ENCODE data around the gene ANKRD42.
A peak's percentile ranks its signal among the peaks of the same experiment; 100 is the strongest.

Gene ANKRD42

DNA sequence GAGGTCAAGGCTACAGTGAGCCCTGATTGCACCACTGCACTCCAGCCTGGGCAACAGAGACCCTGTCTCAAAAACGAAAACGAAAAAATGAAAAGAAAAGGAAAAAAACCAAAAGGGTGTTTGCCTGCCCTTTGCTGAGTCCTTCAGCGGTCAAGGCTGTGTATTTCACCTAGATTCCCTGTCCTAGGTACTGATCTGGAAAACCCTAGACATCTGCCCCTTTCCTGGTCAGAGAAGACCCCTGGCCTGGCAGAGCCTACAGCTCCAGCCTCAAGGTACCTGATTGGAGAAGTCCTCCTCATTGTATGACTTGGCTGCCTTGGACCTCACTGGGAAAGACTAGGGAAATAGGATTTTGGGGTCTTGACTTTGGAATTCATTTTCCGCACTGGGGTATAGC is 100.7 kb downstream of the ANKRD42 start:
- Histone ChIP-seq H3K4me3 (replicated peaks; ENCODE audit: insufficient read depth, low read length) (no peak overlapping the region), H3K27ac (replicated peaks) (no peak overlapping the region), H3K27me3 (ENCODE audit: insufficient read depth, poor library complexity, severe bottlenecking) (no peaks in the 10 kb centered on the region)
- no peak for DNase-seq (ENCODE audit: low read depth in 1 of 2, low spot score in 1 of 2)
- no peak for TF ChIP-seq POLR2AphosphoS5 (IDR thresholded peaks at IDR 0.05; ENCODE audit: low read depth)
- TF ChIP-seq, protein P1, sequence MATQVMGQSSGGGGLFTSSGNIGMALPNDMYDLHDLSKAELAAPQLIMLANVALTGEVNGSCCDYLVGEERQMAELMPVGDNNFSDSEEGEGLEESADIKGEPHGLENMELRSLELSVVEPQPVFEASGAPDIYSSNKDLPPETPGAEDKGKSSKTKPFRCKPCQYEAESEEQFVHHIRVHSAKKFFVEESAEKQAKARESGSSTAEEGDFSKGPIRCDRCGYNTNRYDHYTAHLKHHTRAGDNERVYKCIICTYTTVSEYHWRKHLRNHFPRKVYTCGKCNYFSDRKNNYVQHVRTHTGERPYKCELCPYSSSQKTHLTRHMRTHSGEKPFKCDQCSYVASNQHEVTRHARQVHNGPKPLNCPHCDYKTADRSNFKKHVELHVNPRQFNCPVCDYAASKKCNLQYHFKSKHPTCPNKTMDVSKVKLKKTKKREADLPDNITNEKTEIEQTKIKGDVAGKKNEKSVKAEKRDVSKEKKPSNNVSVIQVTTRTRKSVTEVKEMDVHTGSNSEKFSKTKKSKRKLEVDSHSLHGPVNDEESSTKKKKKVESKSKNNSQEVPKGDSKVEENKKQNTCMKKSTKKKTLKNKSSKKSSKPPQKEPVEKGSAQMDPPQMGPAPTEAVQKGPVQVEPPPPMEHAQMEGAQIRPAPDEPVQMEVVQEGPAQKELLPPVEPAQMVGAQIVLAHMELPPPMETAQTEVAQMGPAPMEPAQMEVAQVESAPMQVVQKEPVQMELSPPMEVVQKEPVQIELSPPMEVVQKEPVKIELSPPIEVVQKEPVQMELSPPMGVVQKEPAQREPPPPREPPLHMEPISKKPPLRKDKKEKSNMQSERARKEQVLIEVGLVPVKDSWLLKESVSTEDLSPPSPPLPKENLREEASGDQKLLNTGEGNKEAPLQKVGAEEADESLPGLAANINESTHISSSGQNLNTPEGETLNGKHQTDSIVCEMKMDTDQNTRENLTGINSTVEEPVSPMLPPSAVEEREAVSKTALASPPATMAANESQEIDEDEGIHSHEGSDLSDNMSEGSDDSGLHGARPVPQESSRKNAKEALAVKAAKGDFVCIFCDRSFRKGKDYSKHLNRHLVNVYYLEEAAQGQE (IDR thresholded peaks at IDR 0.05; ENCODE audit: insufficient replicate concordance, low read depth), result peak; percentile 65
